ENCODE results near the gene CD101.

The CD101 gene

GRCh38 chr1:117036018-117036461 lies 34.5 kb downstream of the CD101 start:
- DNase-seq (ENCODE audit: insufficient read length, low spot score) (no peak), FAIRE-seq (no peak)
- TF ChIP-seq, protein P1, sequence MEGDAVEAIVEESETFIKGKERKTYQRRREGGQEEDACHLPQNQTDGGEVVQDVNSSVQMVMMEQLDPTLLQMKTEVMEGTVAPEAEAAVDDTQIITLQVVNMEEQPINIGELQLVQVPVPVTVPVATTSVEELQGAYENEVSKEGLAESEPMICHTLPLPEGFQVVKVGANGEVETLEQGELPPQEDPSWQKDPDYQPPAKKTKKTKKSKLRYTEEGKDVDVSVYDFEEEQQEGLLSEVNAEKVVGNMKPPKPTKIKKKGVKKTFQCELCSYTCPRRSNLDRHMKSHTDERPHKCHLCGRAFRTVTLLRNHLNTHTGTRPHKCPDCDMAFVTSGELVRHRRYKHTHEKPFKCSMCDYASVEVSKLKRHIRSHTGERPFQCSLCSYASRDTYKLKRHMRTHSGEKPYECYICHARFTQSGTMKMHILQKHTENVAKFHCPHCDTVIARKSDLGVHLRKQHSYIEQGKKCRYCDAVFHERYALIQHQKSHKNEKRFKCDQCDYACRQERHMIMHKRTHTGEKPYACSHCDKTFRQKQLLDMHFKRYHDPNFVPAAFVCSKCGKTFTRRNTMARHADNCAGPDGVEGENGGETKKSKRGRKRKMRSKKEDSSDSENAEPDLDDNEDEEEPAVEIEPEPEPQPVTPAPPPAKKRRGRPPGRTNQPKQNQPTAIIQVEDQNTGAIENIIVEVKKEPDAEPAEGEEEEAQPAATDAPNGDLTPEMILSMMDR (IDR thresholded peaks at IDR 0.05; ENCODE audit: insufficient read depth, missing control alignments), result no peak

- DNase-seq (ENCODE audit: insufficient read length, low spot score) (no peak), FAIRE-seq (no peak)
- TF ChIP-seq, protein P1 (IDR thresholded peaks at IDR 0.05; ENCODE audit: insufficient read depth, missing control alignments), result no peak
These were observed 36.2 kb downstream of the CD101 start for GRCh38 chr1:117037802-117038201.

- DNase-seq (ENCODE audit: insufficient read length, low spot score) (no peak), FAIRE-seq (no peak)
- TF ChIP-seq, protein P1 (IDR thresholded peaks at IDR 0.05; ENCODE audit: insufficient read depth, missing control alignments), result no peak
These were observed 36.7 kb downstream of the CD101 start for GRCh38 chr1:117038236-117038635.

- FAIRE-seq (no peak), DNase-seq (ENCODE audit: insufficient read length, low spot score) (no peak)
- TF ChIP-seq, protein P1 (IDR thresholded peaks at IDR 0.05; ENCODE audit: insufficient read depth, missing control alignments), result no peak
These were observed 42.7 kb downstream of the CD101 start for GRCh38 chr1:117044217-117044616.

DNA sequence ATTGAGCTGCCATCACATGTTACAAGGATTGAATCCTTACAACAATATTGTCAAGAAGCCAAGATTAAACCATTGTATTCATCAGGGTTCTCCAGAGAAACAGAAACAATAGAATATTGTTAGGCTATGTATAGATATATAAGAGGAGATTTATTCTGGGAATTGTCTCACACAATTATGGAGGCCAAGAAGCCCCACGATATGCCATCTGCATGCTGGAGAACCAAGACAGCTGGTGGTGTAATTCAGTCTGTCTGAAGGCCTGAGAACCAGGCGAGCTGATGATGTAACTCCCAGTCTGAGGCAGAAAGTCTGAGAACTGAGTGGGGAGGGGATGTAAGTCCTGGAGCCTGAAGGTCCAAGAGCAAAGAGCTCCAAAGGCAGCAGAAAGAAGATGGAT lies 44.1 kb downstream of the CD101 start:
- TF ChIP-seq, protein P1 (IDR thresholded peaks at IDR 0.05; ENCODE audit: insufficient read depth, missing control alignments), result no peak
- DNase-seq (ENCODE audit: insufficient read length, low spot score) (no peak), FAIRE-seq (no peak)

DNA sequence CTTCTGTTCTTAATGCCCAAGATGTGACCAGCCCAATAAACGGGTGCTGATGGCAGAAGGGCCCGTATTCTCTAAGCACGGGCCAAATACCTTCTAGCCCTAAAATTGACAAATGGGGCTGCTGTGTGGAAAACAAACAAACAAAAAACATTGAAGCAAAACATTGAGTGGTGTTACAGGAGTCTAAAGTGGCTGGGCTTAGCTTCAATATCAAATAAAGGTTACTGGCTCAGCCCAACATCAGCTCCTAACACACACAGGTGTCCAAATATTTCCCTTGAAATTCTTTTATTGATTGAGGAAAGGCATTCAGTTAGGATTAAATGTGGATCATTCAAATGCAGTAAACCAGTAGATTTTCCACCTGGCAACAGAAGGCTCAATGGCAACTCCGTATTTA lies 45.2 kb downstream of the CD101 start:
- DNase-seq (ENCODE audit: insufficient read length, low spot score) (no peak), FAIRE-seq (no peak)
- TF ChIP-seq, protein P1 (IDR thresholded peaks at IDR 0.05; ENCODE audit: insufficient read depth, missing control alignments), result no peak

GRCh38 chr1:117047271-117047670 lies 45.7 kb downstream of the CD101 start:
- TF ChIP-seq, protein P1 (IDR thresholded peaks at IDR 0.05; ENCODE audit: insufficient read depth, missing control alignments), result no peak
- DNase-seq (ENCODE audit: insufficient read length, low spot score) (no peak), FAIRE-seq (no peak)

Measured in D721Med (cell line).